HG03196 (cell line): ENCODE data around the gene WWC2.

Experiments
- ATAC-seq: cut with Tn5 transposase; IDR thresholded peaks from one replicate; pipeline ENCODE4 v1.9.1; 2021; ENCODE audit not compliant: unreplicated experiment

Gene WWC2

DNA sequence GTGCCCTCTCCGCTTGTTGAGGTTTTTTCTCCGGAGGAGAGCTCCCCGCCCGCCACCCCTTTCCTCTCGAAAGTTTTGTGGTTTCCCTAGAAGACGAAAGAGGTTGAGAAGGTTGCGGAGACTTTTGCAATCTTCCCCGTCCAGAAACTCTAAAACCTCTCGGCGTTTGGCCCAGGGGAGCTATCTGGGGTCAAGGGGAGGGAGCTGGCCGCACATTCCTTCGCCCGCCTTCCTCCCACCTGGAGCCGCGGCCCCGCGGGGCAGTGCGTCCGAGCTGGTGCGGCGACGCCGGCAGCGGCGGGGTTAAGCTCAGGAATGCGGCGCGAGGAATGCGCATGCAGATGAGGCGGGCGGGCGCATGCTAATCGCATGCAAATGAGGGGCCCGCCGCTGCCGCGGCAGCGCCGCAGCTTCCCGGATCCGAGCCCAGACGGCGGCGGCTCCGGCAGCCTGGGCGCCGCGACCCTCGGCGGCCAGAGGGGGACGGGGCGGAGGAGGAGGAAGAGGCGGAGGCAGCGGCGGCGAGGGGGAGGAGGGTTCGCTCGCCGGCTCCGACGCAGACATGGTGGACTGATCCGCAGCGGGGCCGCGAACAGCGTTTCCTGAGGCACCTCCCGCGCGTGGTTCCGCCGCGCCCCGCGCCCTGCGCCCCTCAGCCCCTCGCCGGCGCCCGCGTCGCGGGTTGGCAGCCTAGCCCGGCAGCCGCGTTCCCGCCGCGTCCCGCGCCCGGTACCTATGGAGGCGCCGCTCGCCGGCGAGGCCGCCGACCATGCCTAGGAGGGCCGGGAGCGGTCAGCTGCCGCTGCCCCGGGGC is at the start of gene WWC2:
Gene WWC2, plus strand, starts transcription at position 535 of the 814 bp plus-strand sequence. Its CDS starts 235 bp downstream, at position 770.
- peak; percentile 55 for ATAC-seq

GRCh38 chr4:183053681-183054080 is 45.4 kb upstream of the WWC2 start:
- ATAC-seq, result no peak

GRCh38 chr4:183057255-183057654 is 41.8 kb upstream of the WWC2 start:
- no peak for ATAC-seq

DNA sequence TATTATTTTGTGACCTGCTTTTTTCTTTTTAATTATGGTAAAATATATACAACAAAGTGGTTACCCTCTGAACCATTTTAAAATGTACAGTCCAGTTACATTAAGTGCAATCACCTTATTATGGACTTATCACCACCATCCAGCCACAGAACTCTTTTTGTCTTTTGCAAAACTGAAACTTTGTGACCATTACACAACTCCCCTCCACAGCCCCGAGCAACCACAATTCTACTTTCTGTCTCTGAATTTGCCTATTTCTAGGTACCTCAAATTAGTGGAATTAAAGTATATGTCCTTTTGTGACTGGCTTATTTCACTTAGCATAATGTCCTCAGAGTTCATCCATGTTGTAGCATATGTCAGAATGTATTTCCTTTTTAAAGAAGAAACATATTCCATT is 39.3 kb upstream of the WWC2 start:
- ATAC-seq, result no peak

DNA sequence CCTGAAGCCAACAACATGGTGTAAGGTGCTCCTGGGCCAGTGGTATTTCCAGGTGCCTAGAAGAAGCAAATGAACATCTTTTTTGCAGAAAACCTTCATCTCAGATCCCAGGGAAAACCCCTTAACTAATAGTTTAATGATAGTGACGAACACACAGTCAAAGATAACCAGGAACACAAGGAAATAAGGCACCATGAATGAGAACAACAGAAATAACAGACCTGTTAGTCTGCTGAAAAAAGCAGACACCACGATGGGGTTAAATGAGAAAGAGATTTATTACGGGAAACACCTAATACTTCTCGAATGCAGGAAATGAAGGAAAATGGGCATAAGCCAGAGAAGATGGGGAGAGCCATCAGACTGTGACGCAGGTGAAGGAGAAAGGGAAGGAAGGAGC is 30.6 kb upstream of the WWC2 start:
- ATAC-seq, result no peak

DNA sequence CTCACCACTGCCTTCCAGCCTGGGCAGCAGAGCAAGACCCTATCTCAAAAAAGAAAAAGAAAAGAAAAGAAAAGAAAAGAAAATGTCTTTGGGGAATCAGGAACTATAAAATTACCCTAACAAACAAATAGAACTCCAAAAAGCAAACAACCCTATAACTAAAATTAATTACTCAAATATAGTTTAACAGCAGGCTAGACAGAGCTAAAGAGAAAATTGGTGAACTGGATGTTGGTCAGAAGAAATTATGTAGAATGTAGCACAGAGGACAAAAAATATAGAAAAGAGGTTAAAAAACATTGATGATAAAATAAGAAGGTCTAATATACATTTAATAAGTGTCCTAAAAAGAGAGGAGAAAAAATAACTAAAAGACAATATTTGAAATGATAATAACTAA is 27.8 kb upstream of the WWC2 start:
- ATAC-seq, result no peak

- no peak for ATAC-seq
Observed at GRCh38 chr4:183072176-183072575, 26.9 kb upstream of the WWC2 start.

DNA sequence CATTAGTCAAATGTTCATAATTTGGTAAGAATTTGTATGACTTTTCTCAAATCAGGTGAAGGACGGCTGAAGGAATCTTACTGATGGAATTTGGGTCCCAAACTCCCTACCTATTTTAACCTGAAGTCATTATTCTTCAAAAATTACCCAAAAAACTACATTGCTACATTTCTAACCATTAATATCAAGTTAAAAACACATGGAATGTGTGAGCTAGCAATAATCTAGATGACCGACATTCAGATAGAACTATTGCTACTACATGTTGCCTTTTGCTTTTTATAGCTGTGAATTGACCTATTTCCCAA is 25.3 kb upstream of the WWC2 start:
- ATAC-seq, result no peak

GRCh38 chr4:183074288-183074990 is 24.6 kb upstream of the WWC2 start:
- ATAC-seq, result no peak

- ATAC-seq, result no peak
Observed at GRCh38 chr4:183078634-183079033, 20.4 kb upstream of the WWC2 start.

- no peak for ATAC-seq
Observed at GRCh38 chr4:183080372-183081115, 18.5 kb upstream of the WWC2 start.

- ATAC-seq, result no peak
Observed at GRCh38 chr4:183081116-183081469, 18.0 kb upstream of the WWC2 start.

- no peak for ATAC-seq
Observed at GRCh38 chr4:183082053-183082452, 17.0 kb upstream of the WWC2 start.

DNA sequence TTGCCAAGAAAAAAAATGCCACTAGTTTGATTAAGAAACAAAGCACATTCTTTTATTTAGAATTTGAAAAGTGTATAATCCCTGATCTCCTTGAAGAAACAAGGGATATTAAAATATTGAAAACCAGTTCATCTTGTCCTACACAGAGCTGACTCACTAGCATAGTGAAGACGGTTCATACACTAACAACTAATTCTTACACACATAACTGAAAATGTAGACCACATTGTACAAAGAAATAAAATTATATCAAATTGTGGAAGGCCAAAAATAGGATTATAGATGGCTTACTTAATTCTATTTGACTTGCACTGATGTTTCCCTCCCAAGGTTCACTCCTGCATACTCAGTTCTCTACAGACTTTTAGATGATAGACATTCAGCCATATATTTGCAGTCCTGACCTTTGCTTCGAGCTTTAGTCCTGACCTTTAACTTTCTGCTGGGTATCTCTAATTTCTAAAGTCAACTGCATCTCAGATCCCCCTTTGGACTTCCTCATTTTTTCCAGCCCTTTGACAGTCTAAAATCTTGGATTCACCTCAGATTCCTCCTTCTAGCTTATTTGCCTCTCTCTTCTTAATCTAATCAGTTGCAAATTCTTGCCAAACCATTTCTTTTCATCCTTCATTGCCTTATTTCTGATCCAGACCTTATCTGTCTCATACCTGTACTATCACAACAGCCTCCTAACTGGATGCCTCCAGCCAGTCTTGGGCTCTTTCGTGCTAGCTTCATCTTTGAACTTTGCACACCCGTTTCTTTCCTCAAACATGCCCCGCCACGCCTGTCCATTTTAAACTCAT is 4.5 kb upstream of the WWC2 start:
- ATAC-seq, result no peak

DNA sequence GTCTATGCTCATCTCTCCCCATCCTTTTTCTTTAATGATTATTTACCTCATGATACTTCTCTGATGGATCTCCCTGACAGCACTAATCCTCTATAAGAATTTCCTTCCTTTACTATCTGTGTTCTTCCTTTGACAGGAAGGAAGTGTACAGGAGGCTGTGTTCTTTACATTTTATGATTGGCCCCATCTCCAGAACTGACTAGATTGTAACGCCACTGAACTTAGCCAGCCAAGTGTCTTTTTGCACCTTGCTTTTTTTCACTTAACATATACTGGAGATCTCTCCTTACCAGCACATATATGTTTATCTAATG is 3.9 kb upstream of the WWC2 start:
- ATAC-seq, result no peak

DNA sequence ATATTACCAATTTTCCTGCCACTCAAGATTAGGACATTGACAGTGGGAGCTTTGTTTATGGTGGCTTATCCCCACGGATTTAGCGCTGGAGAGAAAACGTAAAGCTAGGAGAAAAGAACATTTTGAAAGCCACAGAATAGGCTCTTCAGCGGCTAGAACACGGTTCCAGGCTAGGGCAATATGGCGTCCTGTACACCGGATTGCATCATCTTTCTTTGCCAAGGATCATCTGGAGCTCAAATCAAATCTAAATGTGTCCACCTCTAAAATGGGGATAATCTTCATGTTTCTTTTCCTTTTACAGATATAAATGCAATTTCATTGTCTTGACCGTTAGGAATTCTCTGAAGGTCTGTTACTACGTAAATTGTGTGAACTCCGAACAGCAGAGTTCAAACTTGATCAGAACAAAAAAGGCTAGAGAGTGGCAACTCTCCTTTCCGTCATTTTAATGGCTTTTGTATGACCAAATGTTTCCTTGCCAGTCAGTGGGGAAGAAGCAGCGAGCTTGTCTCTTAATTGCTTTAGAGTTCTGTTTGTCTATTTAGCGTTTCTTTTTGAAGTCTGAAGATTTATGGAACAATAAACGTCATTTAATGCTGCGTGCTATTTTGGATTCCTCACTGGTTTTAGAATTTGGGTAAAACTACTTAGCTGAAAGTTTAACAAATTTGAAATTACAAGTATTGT is 2.6 kb upstream of the WWC2 start:
- ATAC-seq, result no peak

DNA sequence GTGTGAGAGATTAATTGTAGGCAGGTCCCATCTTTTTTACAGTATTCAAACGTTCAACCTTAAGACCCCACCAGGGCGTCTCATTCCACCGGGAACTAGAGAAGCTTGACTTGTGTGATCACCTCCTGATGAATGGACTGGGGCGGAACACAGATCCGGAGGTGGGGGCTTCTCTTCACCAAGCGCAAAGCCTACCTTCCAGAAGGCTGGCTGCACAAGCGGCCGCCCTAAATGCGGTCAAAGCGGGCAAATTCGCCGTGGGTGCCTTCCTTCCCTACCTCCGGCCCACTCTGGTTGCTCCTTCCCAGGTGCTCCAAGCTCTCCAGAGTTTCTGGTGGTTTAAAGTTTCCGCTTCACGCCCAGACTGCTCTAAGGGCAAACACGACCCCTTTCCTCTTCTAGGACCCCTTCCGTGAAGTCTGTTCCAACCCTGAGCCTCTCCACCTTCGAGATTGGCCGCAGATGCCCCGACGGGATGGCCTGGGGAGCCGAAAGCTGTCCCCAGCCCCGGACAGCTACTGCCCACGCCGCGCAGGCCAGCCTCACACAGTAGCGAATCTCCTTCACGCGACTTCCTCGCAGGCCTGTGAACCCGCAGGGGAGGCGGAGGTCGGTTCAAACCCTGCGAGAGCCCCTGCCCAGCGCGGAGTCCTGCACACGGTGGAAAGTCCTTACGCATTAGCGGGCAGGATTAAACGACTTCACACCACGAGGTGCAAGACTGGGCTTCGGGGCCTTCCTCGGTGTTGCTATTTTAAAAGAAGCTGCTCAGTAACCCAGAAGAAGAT is 1.6 kb upstream of the WWC2 start:
- no peak for ATAC-seq

DNA sequence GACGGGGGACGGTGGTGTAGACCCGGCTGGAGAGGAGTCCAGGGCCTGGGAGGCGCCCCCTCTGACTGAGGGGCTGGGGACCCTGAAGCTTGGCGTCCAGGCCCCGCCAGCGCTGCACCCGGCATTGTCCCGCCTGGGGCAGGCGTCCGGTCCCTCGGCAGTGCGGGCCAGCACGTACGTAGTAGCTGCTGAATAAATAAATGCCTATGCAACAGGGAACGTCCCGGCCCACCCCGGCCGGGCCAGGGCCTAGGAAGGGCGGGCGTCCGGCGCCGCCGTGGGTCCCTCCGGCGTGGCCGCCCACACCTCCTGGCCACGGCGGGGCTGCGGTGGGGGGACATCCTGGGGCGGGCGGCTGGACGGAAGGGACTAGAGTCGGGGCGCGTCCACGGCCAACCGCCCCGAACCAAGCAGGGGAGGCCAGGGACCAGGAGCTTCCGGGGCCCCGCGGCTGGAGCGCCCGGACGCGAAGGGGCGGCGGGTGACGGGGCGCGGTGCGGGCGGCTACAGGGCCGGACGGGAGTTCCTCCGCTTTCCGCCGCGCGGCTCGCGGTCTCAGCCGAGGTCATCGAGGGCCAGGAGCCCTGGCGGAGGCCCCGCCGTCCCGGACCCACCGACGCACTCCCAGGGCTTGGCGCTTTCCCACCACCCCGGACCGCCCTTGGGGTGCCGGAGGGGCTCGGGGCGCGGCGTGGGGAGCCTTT is 886 bp upstream of the WWC2 start:
- peak; percentile 37 for ATAC-seq

GRCh38 chr4:183099537-183100297 is 660 bp downstream of the WWC2 start:
- ATAC-seq, result no peak
